ENCODE measurements around the gene AMBP. TPM values are rescaled to one million over a fixed set of nuclear protein-coding genes. Genes with fewer than 3 reads are reported as not detected.

Gene AMBP
- total RNA-seq, 1 donor from 2014 or later, result not detected

DNA sequence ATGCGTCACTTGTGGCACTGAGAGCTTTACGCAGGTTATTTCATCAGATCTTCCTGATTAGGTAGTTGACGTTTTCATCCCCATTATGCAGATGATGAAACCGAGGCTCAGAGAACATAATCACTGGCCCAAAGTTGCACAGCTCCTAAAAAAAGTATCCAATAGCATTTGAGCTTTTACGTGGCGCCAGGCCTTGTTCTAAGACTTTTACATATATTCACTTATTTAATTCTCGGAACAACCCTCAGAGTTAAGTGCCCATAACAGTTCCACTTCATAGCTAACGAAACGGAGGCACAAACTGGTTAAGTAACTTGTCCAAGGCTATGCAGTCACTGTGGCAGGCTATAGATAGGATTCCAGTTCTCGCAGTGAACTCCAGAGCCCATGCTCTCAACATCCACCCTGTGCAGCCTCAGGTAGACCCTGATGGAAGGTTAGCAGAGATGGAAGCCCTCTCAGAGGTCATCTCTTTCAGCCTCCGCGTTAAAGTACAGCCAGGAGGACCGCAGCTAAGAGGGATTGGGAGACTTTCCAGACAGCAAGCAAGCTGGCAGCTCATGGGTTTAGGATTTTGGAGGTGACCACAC, 39.3 kb downstream of the AMBP start:
- Mint-ChIP-seq H3K4me1 (peaks cover 17% of the 10 kb centered on the region), H3K36me3 (peaks cover 36% of the 10 kb centered on the region), H3K27ac (peak overlapping the region; percentile 63), H3K27me3 (ENCODE audit: insufficient read depth, low read depth) (no peaks in the 10 kb centered on the region), H3K9me3 (no peaks in the 10 kb centered on the region), H3K4me3 (no peak overlapping the region)
- Histone ChIP-seq H3K4me3 (peak overlapping the region; percentile 6), H3K27me3 (no peaks in the 10 kb centered on the region), H2AFZ (replicated peaks) (no peak overlapping the region), H3F3A (ENCODE audit: low read depth) (peaks cover 26% of the 10 kb centered on the region), H4K20me1 (ENCODE audit: low read depth) (peaks cover 32% of the 10 kb centered on the region), H3K9ac (no peak overlapping the region), H3K4me2 (peak overlapping the region; percentile 49), H3K27ac (peak overlapping the region; percentile 35), H3K36me3 (no peaks in the 10 kb centered on the region), H3K79me2 (ENCODE audit: low read depth) (no peaks in the 10 kb centered on the region), H3K9me3 (ENCODE audit: low read depth) (no peaks in the 10 kb centered on the region), H3K4me1 (peaks cover 15% of the 10 kb centered on the region)
- no peak for DNase-seq (ENCODE audit: low spot score)
- TF ChIP-seq EZH2 (IDR thresholded peaks at IDR 0.05) (no peak), EZH2phosphoT487 (IDR thresholded peaks at IDR 0.05) (no peak)
- TF ChIP-seq, protein P1, sequence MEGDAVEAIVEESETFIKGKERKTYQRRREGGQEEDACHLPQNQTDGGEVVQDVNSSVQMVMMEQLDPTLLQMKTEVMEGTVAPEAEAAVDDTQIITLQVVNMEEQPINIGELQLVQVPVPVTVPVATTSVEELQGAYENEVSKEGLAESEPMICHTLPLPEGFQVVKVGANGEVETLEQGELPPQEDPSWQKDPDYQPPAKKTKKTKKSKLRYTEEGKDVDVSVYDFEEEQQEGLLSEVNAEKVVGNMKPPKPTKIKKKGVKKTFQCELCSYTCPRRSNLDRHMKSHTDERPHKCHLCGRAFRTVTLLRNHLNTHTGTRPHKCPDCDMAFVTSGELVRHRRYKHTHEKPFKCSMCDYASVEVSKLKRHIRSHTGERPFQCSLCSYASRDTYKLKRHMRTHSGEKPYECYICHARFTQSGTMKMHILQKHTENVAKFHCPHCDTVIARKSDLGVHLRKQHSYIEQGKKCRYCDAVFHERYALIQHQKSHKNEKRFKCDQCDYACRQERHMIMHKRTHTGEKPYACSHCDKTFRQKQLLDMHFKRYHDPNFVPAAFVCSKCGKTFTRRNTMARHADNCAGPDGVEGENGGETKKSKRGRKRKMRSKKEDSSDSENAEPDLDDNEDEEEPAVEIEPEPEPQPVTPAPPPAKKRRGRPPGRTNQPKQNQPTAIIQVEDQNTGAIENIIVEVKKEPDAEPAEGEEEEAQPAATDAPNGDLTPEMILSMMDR (IDR thresholded peaks at IDR 0.05), result no peak

DNA sequence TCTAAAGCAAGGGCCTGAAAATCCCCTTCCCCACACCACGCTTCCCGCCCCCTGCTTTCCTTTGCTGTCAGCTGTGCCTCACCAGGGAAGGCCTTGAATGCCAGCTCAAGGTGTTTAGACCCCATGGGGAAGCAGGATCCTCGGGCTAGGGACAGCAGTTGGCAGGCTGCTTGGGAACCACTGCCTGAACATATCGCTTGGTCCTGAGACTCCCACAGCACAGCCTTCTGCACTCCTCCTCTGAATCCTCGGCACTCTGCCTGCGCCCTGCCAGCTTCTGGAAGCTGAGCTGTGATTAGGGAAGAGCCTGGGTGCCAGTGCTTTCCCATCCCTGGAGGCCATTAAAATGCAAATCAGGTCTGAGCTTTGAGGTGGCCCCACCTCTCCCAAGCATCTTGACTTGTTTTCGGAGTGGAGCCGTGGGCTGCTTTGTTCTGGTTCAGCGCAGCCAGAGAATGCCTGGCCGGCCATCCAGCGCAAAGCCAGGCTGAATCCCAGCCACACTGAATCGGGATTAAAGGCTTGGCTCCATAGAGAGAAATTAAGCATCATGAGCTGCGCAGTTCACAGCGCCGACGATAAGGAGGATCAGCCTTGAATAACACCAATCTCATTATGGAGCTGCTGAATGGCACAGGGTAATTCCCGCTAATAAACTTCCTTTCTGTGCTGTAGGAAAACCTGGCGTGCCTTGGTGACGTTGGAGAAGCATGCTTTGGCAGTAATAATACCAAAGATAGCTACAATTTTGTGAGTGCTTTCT, 40.0 kb downstream of the AMBP start:
- no peak overlapping the region for H3K9ac ChIP-seq
- Mint-ChIP-seq H3K27ac (peak overlapping the region; percentile 63), H3K27me3 (ENCODE audit: insufficient read depth, low read depth) (no peaks in the 10 kb centered on the region), H3K9me3 (no peaks in the 10 kb centered on the region), H3K36me3 (peaks cover 32% of the 10 kb centered on the region), H3K4me1 (peaks cover 17% of the 10 kb centered on the region), H3K4me3 (no peak overlapping the region)
- H3K4me3 ChIP-seq, result peak overlapping the region; percentile 6
- peak; percentile 96 for DNase-seq (ENCODE audit: low spot score)
- H3K27ac ChIP-seq, result peak overlapping the region; percentile 74
- H3K4me1 ChIP-seq, result peaks cover 15% of the 10 kb centered on the region
- H2AFZ ChIP-seq (replicated peaks), result no peak overlapping the region
- TF ChIP-seq, protein P1 (IDR thresholded peaks at IDR 0.05), result no peak
- TF ChIP-seq EZH2phosphoT487 (IDR thresholded peaks at IDR 0.05), result peak; percentile 87
- no peaks in the 10 kb centered on the region for H3K79me2 ChIP-seq (ENCODE audit: low read depth)
- H3K9me3 ChIP-seq (ENCODE audit: low read depth), result no peaks in the 10 kb centered on the region
- peaks cover 26% of the 10 kb centered on the region for H3F3A ChIP-seq (ENCODE audit: low read depth)
- no peaks in the 10 kb centered on the region for H3K36me3 ChIP-seq
- H4K20me1 ChIP-seq (ENCODE audit: low read depth), result peaks cover 33% of the 10 kb centered on the region
- H3K27me3 ChIP-seq, result no peaks in the 10 kb centered on the region
- peak overlapping the region; percentile 66 for H3K4me2 ChIP-seq

DNA sequence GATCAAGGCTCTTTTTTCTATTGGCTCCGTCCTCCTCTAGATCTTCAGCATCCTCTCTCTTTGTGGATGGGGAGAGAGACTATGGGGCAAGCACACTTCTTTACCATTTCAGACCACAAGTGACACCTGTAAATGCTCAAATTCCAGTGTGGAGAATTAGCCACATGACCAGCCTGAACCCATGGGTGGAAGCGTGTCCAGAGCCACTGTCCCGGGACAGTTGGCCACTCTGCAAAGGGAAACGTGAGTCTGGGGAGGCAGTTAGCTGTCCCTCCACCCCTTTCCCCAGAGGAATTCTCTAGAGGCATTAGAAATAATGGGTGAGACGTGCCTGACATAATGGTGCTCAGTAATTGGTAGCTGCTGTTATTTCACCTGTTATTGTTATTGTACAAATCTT, 40.9 kb downstream of the AMBP start:
- Histone ChIP-seq H3K36me3 (no peaks in the 10 kb centered on the region), H3K9me3 (ENCODE audit: low read depth) (no peaks in the 10 kb centered on the region), H3K4me3 (no peak overlapping the region), H4K20me1 (ENCODE audit: low read depth) (peaks cover 41% of the 10 kb centered on the region), H3K27me3 (no peaks in the 10 kb centered on the region), H3K4me2 (no peak overlapping the region), H3F3A (ENCODE audit: low read depth) (peaks cover 31% of the 10 kb centered on the region), H3K79me2 (ENCODE audit: low read depth) (no peaks in the 10 kb centered on the region), H3K27ac (no peak overlapping the region), H3K9ac (no peak overlapping the region), H2AFZ (replicated peaks) (no peak overlapping the region), H3K4me1 (peaks cover 23% of the 10 kb centered on the region)
- DNase-seq (ENCODE audit: low spot score), result no peak
- no peak overlapping the region for H3K4me3 Mint-ChIP-seq
- H3K27me3 Mint-ChIP-seq (ENCODE audit: insufficient read depth, low read depth), result no peaks in the 10 kb centered on the region
- no peak for TF ChIP-seq EZH2phosphoT487 (IDR thresholded peaks at IDR 0.05)
- TF ChIP-seq EZH2 (IDR thresholded peaks at IDR 0.05), result no peak
- TF ChIP-seq, protein P1 (IDR thresholded peaks at IDR 0.05), result no peak
- H3K27ac Mint-ChIP-seq, result no peak overlapping the region
- H3K4me1 Mint-ChIP-seq, result peaks cover 22% of the 10 kb centered on the region
- H3K9me3 Mint-ChIP-seq, result no peaks in the 10 kb centered on the region
- H3K36me3 Mint-ChIP-seq, result peaks cover 35% of the 10 kb centered on the region

Data from neural progenitor cell (in vitro differentiated cells).